IMR-90 (cell line): ENCODE results near the gene IL17RE. TPM values are rescaled to one million over a fixed set of nuclear protein-coding genes. Genes with fewer than 3 reads are reported as not detected.
"Not testable (repeated sequence)": the region's sequence is repeated elsewhere in the genome, so short reads cannot be mapped to it uniquely, and the experiment has no call there.

ENCODE experiments used
- ATAC-seq: fragments of 200-7000 bp; cut with Tn5 transposase; 2 replicates; pipeline ENCODE4 v1.9.1; 2020; ENCODE audit warnings: low read depth, mild to moderate bottlenecking, moderate library complexity
- BruUV-seq: library from RNA; stranded (reverse); fragments of 400-500 nt; replicated peaks from 2 replicates; lab custom pipeline; 2021; lab: Mats Ljungman, UMichigan
- CTCF ChIA-PET: fragments of 300-600 bp; formaldehyde crosslinking; extraction: SDS; loops from one replicate; lab custom pipeline; 2021; ENCODE audit warnings: antibody characterized with exemption; lab: Yijun Ruan, JAX
- POLR2A ChIA-PET: fragments of 300-600 bp; sonication (Branson Sonifier 250); formaldehyde crosslinking; loops from one replicate; lab custom pipeline; 2022; ENCODE audit warnings: antibody characterized with exemption; ENCODE audit not compliant: unreplicated experiment; lab: Charles Lee
- DNase-seq: peaks from one replicate; pipeline ENCODE4 v3.0.0; 2013
- H2AFZ ChIP-seq: replicated peaks from 2 replicates; pipeline ENCODE3; 2013; ENCODE audit warnings: low read length, mild to moderate bottlenecking; ENCODE audit not compliant: poor library complexity
- H2AK5ac ChIP-seq: 2 replicates; pipeline ENCODE4 v1.6.1; 2013; ENCODE audit warnings: low read depth, low read length, inconsistent platforms
- H2AK9ac ChIP-seq: replicated peaks from 2 replicates; pipeline ENCODE3; 2013; ENCODE audit warnings: mild to moderate bottlenecking, low read depth, low read length, moderate library complexity; ENCODE audit not compliant: poor library complexity
- H2BK120ac ChIP-seq: 2 replicates; pipeline ENCODE4 v1.6.1; 2013; ENCODE audit warnings: low read depth, low read length, inconsistent platforms
- H2BK15ac ChIP-seq: 3 replicates; pipeline ENCODE4 v1.6.1; 2013; ENCODE audit warnings: low read depth, low read length, inconsistent platforms
- H2BK20ac ChIP-seq: 2 replicates; pipeline ENCODE4 v1.6.1; 2013; ENCODE audit warnings: low read depth, mild to moderate bottlenecking, inconsistent platforms, low read length, moderate library complexity
- H2BK5ac ChIP-seq: 2 replicates; pipeline ENCODE4 v1.6.1; 2013; ENCODE audit warnings: mild to moderate bottlenecking, low read depth, low read length, inconsistent platforms; ENCODE audit not compliant: poor library complexity, severe bottlenecking
- H3K14ac ChIP-seq: replicated peaks from 2 replicates; pipeline ENCODE4 v1.6.1; 2013; ENCODE audit warnings: low read depth, low read length, inconsistent platforms
- H3K18ac ChIP-seq: 2 replicates; pipeline ENCODE4 v1.6.1; 2013; ENCODE audit warnings: low read depth, low read length, control low read depth
- H3K23ac ChIP-seq: 2 replicates; pipeline ENCODE4 v1.6.1; 2013; ENCODE audit warnings: low read depth, low read length, inconsistent platforms
- H3K27ac ChIP-seq: 2 replicates; pipeline ENCODE4 v1.5.1; 2013; ENCODE audit warnings: mild to moderate bottlenecking, control low read depth, low read length; ENCODE audit not compliant: insufficient read depth
- H3K27me3 ChIP-seq: 2 replicates; pipeline ENCODE4 v1.6.1; 2013; ENCODE audit warnings: low read length; ENCODE audit not compliant: control insufficient read depth, insufficient read depth
- H3K36me3 ChIP-seq: 2 replicates; pipeline ENCODE4 v1.6.1; 2013; ENCODE audit warnings: low read length, mixed read lengths; ENCODE audit not compliant: control insufficient read depth, insufficient read depth
- H3K4ac ChIP-seq: 2 replicates; pipeline ENCODE4 v1.6.1; 2013; ENCODE audit warnings: low read depth, low read length, inconsistent platforms
- H3K4me1 ChIP-seq: 2 replicates; pipeline ENCODE4 v1.6.1; 2013; ENCODE audit warnings: low read length, mixed read lengths; ENCODE audit not compliant: control insufficient read depth, insufficient read depth
- H3K4me2 ChIP-seq: 2 replicates; pipeline ENCODE4 v1.6.1; 2013; ENCODE audit warnings: low read depth, mild to moderate bottlenecking, control low read depth, low read length, moderate library complexity
- H3K4me3 ChIP-seq: 2 replicates; pipeline ENCODE4 v1.5.1; 2013; ENCODE audit warnings: low read depth, mild to moderate bottlenecking, control low read depth, low read length, moderate library complexity; ENCODE audit not compliant: insufficient read depth
- H3K56ac ChIP-seq: 2 replicates; pipeline ENCODE4 v1.6.1; 2013; ENCODE audit warnings: low read length, inconsistent platforms; ENCODE audit not compliant: insufficient read depth; ENCODE audit errors: extremely low read depth
- H3K79me1 ChIP-seq, 2 experiments: 2 replicates each; pipeline ENCODE4 v1.6.1; 2013; ENCODE audit warnings: low read length in 2 of 2, inconsistent platforms in 1 of 2, low read depth in 1 of 2
- H3K9ac ChIP-seq: 2 replicates; pipeline ENCODE4 v1.6.1; 2013; ENCODE audit warnings: low read depth, low read length, control low read depth
- H3K9me1 ChIP-seq: 2 replicates; pipeline ENCODE4 v1.6.1; 2013; ENCODE audit warnings: low read length, inconsistent platforms; ENCODE audit not compliant: insufficient read depth
- H3K9me3 ChIP-seq: 2 replicates; pipeline ENCODE4 v1.6.1; 2013; ENCODE audit warnings: low read length; ENCODE audit not compliant: control insufficient read depth, insufficient read depth
- H4K20me1 ChIP-seq: 2 replicates; pipeline ENCODE4 v1.6.1; 2013; ENCODE audit warnings: low read length, inconsistent platforms; ENCODE audit not compliant: insufficient read depth
- H4K5ac ChIP-seq: 2 replicates; pipeline ENCODE4 v1.6.1; 2013; ENCODE audit warnings: mild to moderate bottlenecking, low read depth, low read length, control low read depth
- H4K8ac ChIP-seq, 2 experiments: 2 replicates each; pipeline ENCODE4 v1.6.1; 2013; ENCODE audit warnings: low read depth in 2 of 2, low read length in 2 of 2, control low read depth in 1 of 2, inconsistent platforms in 1 of 2
- H4K91ac ChIP-seq: 2 replicates; pipeline ENCODE4 v1.6.1; 2013; ENCODE audit warnings: low read depth, low read length, inconsistent platforms; ENCODE audit not compliant: insufficient read depth
- CHD1 ChIP-seq: IDR thresholded peaks from 2 replicates; pipeline ENCODE4 v1.6.1; 2012; ENCODE audit warnings: low read depth, low read length, improper control_type of control experiment
- MAFK ChIP-seq: IDR thresholded peaks from 2 replicates; pipeline ENCODE4 v1.6.1; 2012; ENCODE audit warnings: low read depth, low read length, improper control_type of control experiment
- RCOR1 ChIP-seq: IDR thresholded peaks from 2 replicates; pipeline ENCODE4 v1.6.1; 2012; ENCODE audit warnings: mild to moderate bottlenecking, low read length, improper control_type of control experiment; ENCODE audit not compliant: insufficient replicate concordance
- RFX5 ChIP-seq: IDR thresholded peaks from 2 replicates; pipeline ENCODE4 v1.8.0; 2012; ENCODE audit warnings: low read depth, mild to moderate bottlenecking, low read length, moderate library complexity
- SMC3 ChIP-seq: fragments of 150-350 bp; IDR thresholded peaks from 2 replicates; pipeline ENCODE4 v1.6.1; 2016; ENCODE audit warnings: low read depth, mild to moderate bottlenecking, antibody characterized with exemption, low read length, moderate library complexity
- WGBS, 2 experiments: methylation state at CpG; one replicate each; pipeline versions ENCODE4 v1.1.5 to v1.1.7; 2013; ENCODE audit warnings: missing lambda C conversion rate in 2 of 2; ENCODE audit not compliant: insufficient read length in 1 of 2; ENCODE audit errors: extremely low coverage in 2 of 2; 5-methylcytosine and 5-hydroxymethylcytosine counted together
- dilution Hi-C: fragments of 300-500 bp; cut with HindIII; formaldehyde crosslinking; loops from one replicate; pipeline ENCODE4 v1.14.3; 2018; ENCODE audit warnings: low sequenced_read_pairs; ENCODE audit not compliant: unreplicated experiment
- in situ Hi-C: fragments of 300-500 bp; cut with MboI; formaldehyde crosslinking; loops from 3 replicates; pipeline ENCODE4 v1.14.3; 2019; ENCODE audit warnings: low sequenced_read_pairs, inconsistent platforms, mixed read lengths
- intact Hi-C: fragments of 100-400 bp; cut with micrococcal nuclease; formaldehyde crosslinking; loops from 2 replicates; pipeline ENCODE4 v1.10.0; 2022
- polyA plus RNA-seq, 3 experiments: library from polyadenylated mRNA; depleted of rRNA; stranded (reverse); fragments of >200 nt; gene quantifications; 2 replicates each; pipeline ENCODE4 v1.2.3, GENCODE V29; 2012; ENCODE audit warnings: low replicate concordance in 1 of 3
- total RNA-seq: library from RNA; depleted of rRNA; stranded (reverse); fragments of >200 nt; gene quantifications from 2 replicates; pipeline ENCODE4 v1.2.3, GENCODE V29; 2012
- TF ChIP-seq, protein P1 (sequence below): conservative IDR thresholded peaks from 2 replicates; pipeline ENCODE4 v1.5.1; 2012; ENCODE audit warnings: mild to moderate bottlenecking, low read depth, low read length, improper control_type of control experiment

The IL17RE gene
- total and polyA plus RNA-seq, 2 of the 4 experiments (the other 2 are of a cell fraction), result 0.90 to 7.2 TPM

DNA sequence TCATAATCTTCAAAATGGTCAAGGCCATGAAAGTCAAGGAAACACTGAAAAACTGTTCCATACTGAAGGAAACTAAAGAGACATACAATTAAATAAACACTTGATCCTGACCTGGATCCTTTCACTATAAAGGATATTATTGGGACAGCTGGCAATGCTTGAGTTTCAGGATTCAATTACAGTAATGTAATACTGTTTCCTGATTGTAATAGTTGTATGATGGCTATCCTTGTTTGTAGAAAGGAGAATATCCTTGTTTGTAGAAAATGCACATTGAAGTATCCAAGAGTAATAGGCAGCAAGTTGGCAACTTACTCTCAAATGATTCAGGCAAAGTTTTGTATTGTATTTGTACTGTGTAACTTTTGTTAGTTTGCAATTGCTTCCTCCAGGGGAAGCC lies 27.2 kb upstream of the IL17RE start:
- no peak overlapping the region for H3K23ac ChIP-seq
- no peak overlapping the region for H4K8ac ChIP-seq
- H3K4me2 ChIP-seq, result no peak overlapping the region
- no peaks in the 10 kb centered on the region for H3K36me3 ChIP-seq
- no peak overlapping the region for H2BK5ac ChIP-seq
- no peak overlapping the region for H3K4me3 ChIP-seq
- H3K9me1 ChIP-seq, result peaks cover 6% of the 10 kb centered on the region
- H2AK9ac ChIP-seq, result no peak overlapping the region
- H2BK120ac ChIP-seq, result no peak overlapping the region
- dilution Hi-C loops, result no loop called here
- H4K20me1 ChIP-seq, result no peaks in the 10 kb centered on the region
- no peak overlapping the region for H4K5ac ChIP-seq
- H3K56ac ChIP-seq, result no peak overlapping the region
- H3K9ac ChIP-seq, result no peak overlapping the region
- TF ChIP-seq, protein P1, sequence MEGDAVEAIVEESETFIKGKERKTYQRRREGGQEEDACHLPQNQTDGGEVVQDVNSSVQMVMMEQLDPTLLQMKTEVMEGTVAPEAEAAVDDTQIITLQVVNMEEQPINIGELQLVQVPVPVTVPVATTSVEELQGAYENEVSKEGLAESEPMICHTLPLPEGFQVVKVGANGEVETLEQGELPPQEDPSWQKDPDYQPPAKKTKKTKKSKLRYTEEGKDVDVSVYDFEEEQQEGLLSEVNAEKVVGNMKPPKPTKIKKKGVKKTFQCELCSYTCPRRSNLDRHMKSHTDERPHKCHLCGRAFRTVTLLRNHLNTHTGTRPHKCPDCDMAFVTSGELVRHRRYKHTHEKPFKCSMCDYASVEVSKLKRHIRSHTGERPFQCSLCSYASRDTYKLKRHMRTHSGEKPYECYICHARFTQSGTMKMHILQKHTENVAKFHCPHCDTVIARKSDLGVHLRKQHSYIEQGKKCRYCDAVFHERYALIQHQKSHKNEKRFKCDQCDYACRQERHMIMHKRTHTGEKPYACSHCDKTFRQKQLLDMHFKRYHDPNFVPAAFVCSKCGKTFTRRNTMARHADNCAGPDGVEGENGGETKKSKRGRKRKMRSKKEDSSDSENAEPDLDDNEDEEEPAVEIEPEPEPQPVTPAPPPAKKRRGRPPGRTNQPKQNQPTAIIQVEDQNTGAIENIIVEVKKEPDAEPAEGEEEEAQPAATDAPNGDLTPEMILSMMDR, result no peak
- TF ChIP-seq SMC3 (no peak), CHD1 (no peak), MAFK (no peak), RFX5 (no peak), RCOR1 (no peak)
- H3K9me3 ChIP-seq, result 0 out of 2 replicates have a peak, but pooled peaks cover 2% of the 10 kb centered on the region
- in situ Hi-C loops, result no loop called here
- peaks cover 7% of the 10 kb centered on the region for H3K4me1 ChIP-seq
- H2AFZ ChIP-seq, result no peak overlapping the region
- H3K18ac ChIP-seq, result no peak overlapping the region
- BruUV-seq, result no TSS peak
- ChIA-PET CTCF (no interaction called here), POLR2A (interaction anchor here (0.6 kb wide), 1 partner anchor 337 kb away, joined by 8 read pairs; no protein-coding TSS in a partner anchor)
- H3K79me1 ChIP-seq, result no peaks in the 10 kb centered on the region
- peak overlapping the region; percentile 25; the same call in 1 of the 2 replicates for H3K27ac ChIP-seq
- no peak overlapping the region for H2BK15ac ChIP-seq
- peaks cover 4% of the 10 kb centered on the region; the same call in 1 of the 2 replicates for H3K27me3 ChIP-seq
- no peak overlapping the region for H2AK5ac ChIP-seq
- H2BK20ac ChIP-seq, result no peak overlapping the region
- ATAC-seq (peak; percentile 9; the same call in 1 of the 2 replicates), DNase-seq (no peak)
- H4K91ac ChIP-seq, result no peak overlapping the region
- no peak overlapping the region for H3K4ac ChIP-seq
- intact Hi-C loops, result no loop called here
- no peak overlapping the region for H3K14ac ChIP-seq

DNA sequence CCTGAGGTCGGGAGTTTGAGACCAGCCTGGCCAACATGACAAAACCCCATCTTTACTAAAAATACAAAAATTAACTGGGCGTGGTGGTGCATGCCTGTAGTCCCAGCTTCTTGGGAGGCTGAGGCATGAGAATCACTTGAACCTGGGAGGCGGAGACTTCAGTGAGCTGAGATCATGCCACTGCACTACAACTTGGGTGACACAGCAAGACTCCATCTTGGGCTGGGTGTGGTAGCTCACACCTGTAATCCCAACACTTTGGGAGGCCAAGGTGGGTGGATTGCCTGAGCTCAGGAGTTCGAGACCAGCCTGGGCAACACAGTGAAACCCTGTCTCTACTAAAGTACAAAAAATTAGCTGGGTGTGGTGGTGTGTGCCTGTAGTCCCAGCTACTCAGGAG lies 26.4 kb upstream of the IL17RE start:
- in situ Hi-C loops, intact Hi-C loops, POLR2A ChIA-PET: not testable (repeated sequence)

More for the DNA sequence above, 26.4 kb upstream of the IL17RE start:
- H2BK20ac ChIP-seq, H2AFZ ChIP-seq, H2BK120ac ChIP-seq, H4K91ac ChIP-seq, H2BK5ac ChIP-seq, H3K56ac ChIP-seq, H3K79me1 ChIP-seq, BruUV-seq, H2AK9ac ChIP-seq, ATAC-seq, H3K36me3 ChIP-seq, H4K20me1 ChIP-seq, H4K5ac ChIP-seq, H4K8ac ChIP-seq, H3K4me3 ChIP-seq, H3K4me1 ChIP-seq, H3K23ac ChIP-seq, DNase-seq, H3K9ac ChIP-seq, H3K27ac ChIP-seq, H3K18ac ChIP-seq, H3K4me2 ChIP-seq, CTCF ChIA-PET, H3K9me3 ChIP-seq, H3K14ac ChIP-seq, dilution Hi-C loops, H3K4ac ChIP-seq, H2AK5ac ChIP-seq, H2BK15ac ChIP-seq, H3K27me3 ChIP-seq, H3K9me1 ChIP-seq: not testable (repeated sequence)
- WGBS, 2 experiments, result 100% methylated on average over 1 of the region's 4 CpGs; no CpG with 5 or more reads in 1 of the 2 experiments
